Measurements from ENCODE around the gene VPS39. TPM values are rescaled to one million over a fixed set of nuclear protein-coding genes. Genes with fewer than 3 reads are reported as not detected.

VPS39 gene
- polyA plus RNA-seq, 4 donors, result 56.6 to 65.9 (median 65.1) TPM

DNA sequence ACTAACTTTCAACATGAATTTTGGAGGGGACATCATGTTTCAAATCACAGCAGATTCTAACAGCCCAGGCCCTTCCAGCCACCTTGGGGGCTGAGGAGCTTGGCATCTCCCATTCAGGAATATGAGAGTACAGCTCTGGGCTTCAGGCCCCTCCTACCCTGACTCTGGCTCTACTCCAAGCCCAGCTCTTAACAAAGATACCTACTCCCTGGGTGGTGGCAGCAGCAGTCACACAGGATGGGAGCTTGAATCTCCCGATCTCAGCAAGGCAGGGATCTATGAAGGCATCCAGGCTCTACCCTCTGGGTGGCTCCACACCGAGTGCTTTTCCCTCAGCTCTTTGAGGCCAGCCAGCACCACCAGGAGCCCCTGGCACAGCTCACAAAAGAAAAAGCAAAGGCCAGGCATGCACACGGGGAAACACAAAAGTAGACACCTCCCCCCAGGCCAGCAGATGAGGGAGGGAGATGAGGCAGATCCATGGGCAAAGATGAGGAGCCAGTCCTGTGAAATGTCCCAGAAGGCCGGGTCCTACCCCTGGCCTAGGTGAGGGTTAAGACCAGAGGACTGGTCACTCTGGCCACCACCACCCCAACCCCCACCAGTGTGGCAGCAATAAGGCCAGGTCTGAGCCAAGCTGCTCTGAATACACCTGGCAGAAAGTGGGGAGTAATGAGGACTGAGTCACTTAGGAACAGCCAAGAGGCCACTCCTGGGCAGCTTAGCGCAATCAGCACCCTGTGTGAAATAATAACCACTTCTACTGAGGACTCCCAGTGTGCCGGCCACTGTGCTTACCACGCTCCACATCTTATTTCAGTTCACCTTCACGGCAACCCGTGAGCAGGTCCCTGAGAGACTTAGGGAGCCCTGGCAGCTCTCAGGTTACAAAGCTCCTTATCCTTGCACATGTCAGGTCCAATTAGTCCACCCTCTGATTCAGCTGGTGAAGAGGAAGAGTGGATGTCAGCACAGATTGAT lies 76.0 kb downstream of the VPS39 start:
- no peak for DNase-seq (ENCODE audit: low read depth in 4 of 4, low spot score in 3 of 4)

DNA sequence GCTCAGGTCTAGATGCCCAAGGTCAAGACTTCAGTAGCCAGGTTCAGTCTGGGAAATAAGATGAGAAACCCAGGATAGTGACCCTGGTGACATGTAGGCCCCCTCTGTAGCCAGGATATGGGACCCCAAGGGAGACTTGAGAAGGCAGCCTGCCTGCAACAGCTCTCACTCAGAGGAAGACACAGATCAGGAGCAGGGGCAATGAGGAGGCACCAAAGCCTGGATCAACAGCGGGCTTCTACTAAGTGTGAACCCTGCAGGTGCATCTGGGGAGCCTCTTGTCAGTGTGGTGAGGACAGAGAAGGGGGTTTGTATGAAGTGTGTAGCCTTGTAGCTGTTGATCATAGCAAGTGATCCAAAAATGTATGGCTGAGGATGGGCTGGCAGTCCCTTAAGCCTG lies 77.1 kb downstream of the VPS39 start:
- no peak for DNase-seq (ENCODE audit: low read depth in 4 of 4, low spot score in 3 of 4)

DNA sequence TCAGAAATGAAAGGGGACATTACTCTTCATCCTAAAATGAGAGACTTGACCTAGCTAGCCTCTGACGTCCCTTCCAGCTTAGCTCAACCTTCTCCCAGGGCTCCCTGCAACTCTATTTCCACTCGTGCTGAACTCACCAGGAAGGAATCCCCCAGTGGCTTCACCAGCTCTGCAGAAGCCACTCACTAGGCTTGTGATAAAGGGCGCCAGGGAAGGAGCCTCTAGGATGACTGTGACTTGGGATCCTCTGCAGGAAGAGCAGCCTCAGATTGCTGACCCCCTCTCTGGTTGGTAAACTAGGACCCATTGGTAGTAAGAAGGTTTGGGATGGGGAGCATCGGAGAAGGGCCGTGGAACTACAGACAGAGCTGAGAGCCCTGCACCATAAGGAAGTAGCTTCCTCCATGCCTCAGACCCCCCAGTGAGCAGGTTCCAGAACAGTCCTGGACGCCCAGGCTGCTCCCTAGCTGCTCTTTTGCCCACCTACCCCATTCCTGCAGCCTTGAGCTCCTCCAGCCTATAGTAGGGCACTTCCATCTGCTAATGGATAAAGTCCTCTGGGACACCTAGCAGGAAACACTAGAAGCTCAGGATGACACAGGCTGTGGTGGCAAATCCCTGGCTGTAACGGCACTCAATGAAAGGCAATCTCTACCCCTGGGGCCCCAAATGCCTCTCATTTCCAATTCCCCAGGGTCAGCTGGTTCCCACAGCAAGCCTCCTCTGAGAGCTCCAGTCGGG lies 77.7 kb downstream of the VPS39 start:
- no peak for DNase-seq (ENCODE audit: low read depth in 4 of 4, low spot score in 3 of 4)

DNA sequence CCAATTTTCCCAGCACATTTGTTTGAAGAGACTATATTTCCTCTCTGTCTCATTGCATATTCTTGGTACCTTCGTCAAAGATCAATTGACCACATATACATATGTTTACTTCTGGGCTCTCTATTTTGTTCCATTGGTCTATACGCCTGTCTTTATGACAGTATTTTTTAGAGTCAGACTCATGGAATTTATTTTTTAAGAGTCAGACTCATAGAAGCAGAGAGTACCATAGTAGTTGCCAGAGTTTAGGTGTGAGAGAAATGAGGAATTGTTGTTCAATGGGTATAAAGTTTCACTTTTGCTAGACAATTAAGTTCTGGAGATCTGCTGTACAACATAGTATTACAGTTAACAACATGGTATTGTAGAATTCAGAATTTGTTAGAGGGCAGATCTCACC lies 78.7 kb downstream of the VPS39 start:
- no peak for DNase-seq (ENCODE audit: low read depth in 4 of 4, low spot score in 3 of 4)

DNA sequence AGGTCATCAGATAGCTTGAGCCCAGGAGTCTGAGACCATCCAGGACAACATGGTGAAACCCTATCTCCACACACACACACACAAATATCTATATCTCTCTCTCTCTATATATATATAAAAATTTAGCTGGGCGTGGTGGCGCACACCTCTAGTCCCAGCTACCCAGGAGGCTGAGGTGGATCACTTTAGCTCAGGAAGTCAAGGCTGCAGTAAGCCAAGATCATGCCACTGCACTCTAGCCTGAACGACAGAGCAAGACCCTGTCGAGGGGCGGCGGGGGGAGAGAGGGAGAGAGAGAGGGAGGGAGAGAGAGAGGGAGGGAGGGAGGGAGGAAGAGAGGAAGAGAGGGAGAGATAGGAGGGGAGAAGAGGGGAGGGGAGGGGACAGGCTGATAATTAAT lies 79.6 kb downstream of the VPS39 start:
- DNase-seq (ENCODE audit: low read depth in 4 of 4, low spot score in 3 of 4), result no peak

DNA sequence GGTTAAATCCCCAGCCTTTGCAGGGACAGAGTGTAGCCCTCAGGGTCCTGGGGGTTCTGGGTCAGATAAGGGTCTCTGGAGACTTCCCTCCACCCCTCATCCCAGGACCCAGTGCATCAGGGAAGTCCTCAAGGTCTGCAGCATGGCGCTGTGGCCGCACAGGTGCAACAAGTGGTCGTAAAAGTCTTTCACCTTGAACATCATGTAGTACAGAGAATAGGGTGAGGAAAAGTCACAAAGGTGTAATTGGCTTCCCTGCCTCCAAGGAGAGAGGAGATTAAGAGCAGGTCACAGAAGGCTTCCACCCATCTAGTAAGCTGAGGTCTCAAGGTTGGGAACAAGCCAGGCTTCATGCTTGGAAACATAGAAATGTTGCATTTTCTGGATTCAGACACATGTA lies 84.6 kb downstream of the VPS39 start:
- no peak for DNase-seq (ENCODE audit: low read depth in 4 of 4, low spot score in 3 of 4)

DNA sequence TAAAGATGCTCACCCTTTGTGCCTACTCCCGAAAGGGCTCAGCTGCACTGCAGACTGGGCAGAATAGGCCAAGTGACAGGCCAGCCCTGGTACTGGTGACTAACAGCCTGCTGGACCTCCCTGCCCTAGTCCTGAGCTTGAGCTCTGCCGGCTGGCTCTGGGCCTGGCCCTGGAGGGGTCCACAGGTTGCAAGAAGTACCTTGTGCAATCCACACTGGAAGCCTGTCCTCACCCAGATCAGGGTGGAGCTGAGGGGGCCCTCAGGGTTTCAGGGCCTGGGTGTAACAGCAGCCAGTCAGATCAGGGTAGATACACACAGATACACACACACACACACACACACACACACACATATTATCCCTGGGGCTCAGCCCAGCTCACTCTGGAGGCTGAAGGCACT lies 86.4 kb downstream of the VPS39 start:
- DNase-seq (ENCODE audit: low read depth in 4 of 4, low spot score in 3 of 4), result no peak

DNA sequence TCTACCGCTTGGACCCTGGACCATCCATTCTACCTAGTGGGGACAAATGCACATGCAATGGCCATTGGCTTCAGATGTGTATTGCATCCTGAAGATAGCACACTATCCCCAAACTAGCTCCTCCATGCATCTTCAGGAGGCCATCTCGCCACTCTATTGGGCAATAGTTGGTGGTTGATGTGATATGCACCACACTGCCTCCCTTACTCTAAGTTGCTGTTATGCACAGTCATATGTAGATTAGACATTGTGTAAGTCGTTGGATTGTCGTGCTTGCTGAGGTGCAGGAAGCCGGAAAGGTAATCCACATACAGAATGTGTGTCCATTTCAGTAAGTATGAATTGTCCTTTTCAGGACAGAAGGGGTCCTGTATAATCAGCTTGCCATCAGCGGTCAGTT lies 87.1 kb downstream of the VPS39 start:
- DNase-seq (ENCODE audit: low read depth in 4 of 4, low spot score in 3 of 4), result no peak

DNA sequence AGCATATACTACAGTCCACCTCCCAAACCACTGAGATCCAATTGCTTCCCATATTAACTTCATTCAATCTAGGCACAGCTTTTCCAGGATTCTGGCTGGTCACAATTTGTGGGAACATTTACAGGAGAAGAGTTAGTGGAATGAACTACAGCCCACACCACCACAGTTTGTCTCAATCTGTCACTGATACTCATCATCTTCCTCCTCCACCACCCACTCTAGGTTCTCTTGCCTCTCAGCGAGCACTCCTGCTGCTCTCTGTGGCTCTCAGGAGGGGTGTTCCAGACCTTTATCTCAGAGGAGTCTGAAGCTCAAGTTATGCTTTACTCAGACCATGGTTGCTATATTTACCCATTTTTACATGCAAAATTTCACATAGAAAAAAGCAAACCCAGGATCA lies 87.8 kb downstream of the VPS39 start:
- DNase-seq (ENCODE audit: low read depth in 4 of 4, low spot score in 3 of 4), result no peak

DNA sequence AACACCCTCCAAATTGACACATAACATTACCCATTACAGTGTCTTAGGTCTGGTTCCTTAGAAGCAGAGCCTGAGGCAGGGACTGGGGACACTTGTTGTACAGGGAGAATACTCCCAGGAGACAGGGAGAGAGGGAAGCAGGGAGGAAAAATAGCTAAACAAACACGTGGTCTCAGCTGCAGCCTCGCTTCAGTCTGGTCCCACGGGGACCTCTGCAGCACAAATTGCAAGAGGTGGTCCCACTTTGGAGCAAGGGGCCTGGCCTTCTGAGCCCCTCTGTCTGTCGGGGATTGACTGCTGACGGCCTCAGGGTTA lies 88.7 kb downstream of the VPS39 start:
- DNase-seq (ENCODE audit: low read depth in 4 of 4, low spot score in 3 of 4), result no peak

DNA sequence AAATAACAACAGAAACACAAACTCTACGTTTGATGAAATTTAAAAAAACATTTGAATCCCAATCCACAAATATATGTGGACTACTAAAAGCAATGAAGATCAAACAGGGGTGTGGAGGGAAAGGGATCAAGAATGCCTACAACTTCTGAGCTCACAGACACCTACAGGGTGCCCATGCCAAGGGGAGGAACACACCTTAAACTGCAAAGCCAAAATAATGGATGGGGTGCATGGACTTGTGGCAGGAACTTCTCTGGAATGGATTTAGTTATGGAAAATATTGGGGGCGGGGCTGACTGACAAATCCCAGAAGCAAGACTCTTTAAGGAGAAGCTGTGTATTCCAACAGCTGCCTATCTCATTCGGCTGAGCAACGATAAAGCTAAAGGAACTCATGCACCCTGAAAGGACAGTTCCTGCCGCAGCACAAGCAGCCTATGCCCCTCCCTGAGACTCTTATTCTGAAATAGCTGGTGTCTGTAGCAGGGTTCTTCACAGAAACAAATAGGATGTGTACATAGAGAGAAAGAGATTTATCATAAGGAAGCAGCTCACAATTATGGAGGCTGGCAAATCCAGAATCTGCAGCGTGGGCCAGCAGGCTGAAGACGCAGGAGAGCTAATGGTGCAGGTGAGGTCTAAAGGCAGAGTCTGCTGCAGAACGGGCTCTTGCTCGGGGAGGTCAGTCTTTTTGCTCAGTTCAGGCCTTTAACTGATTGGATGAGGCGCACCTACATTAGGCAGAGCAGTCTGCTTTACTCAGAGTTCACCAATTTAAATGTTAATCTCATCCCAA lies 89.3 kb downstream of the VPS39 start:
- no peak for DNase-seq (ENCODE audit: low read depth in 4 of 4, low spot score in 3 of 4)

DNA sequence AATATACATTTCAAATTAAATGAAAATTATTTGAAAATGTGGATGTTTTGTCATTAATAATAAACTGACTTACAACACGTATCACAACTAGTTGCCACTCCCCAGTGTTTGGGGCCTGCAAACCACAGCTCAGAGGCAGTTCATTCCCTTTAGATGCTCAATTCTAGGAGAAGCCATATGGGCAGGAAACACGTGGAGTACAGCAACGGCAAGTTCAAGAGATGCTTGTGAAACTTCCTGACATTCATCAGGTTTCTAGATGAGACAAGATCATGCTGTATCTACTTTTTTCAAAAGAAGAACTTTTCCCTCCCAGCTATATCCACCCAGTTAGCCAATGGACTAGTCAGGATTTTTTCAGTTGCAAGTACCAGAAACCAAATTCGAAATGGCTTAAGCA lies 96.2 kb downstream of the VPS39 start:
- no peak for DNase-seq (ENCODE audit: low read depth in 4 of 4, low spot score in 3 of 4)

DNA sequence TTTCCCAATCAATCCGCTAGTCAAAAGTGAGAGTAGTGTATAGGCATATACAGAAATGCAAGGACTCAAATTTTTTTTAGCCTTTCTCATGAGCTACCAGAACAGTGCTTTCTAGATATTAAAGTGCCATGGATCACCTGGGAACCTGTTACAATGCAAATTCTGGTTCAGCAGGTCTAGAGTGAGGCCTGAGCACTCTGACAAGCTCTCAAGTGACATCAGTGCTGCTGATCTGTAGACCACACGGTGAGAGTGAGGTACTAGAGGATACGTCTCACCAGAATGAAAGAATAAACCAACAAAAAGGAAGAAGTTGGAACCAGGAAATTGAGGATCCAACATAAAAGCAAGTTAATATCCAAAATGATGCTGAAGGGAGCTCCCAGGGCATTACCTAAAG lies 97.7 kb downstream of the VPS39 start:
- DNase-seq (ENCODE audit: low read depth in 4 of 4, low spot score in 3 of 4), result no peak

DNA sequence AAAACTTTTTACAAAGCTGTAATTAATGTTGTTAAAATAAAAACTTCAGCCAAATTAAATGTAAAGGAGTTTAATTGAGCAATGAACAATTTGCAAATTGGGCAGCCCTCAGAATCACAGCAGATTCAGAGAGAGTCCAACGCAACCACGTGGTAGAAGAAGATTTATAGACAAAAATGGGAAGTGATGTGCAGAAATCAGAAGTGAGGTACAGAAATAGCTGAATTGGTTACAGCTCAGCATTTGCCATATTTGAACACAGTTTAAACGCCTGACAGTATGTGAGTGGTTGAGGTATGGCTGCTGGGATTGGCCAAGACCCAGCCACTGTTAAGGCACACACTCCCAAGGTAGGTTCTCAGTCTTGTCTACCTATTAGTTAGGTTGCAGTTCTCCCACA lies 99.3 kb downstream of the VPS39 start:
- DNase-seq (ENCODE audit: low read depth in 4 of 4, low spot score in 3 of 4), result no peak

Other genes with a start within 250 kb of the VPS39 start
- gene EHD4, start 235.7 kb downstream of the VPS39 start, polyA plus RNA-seq (ENCODE audit: insufficient read length in 4 of 4), result 10 to 100 TPM; 15.3 to 21.2 (median 17.4) TPM
- under 1 TPM in 2 of 4 donors, not detected in 2; 0.03 to 0.04 TPM for gene PLA2G4E, start 187.3 kb downstream of the VPS39 start, polyA plus RNA-seq (ENCODE audit: insufficient read length in 4 of 4)
- under 1 TPM in 2 of 4 donors, not detected in 2; 0.07 to 0.09 TPM for gene PLA2G4D, start 113.7 kb downstream of the VPS39 start, polyA plus RNA-seq (ENCODE audit: insufficient read length in 4 of 4)
- 10 to 100 TPM; 24.3 to 30.0 (median 27.0) TPM for gene PLA2G4F, start 51.7 kb downstream of the VPS39 start, polyA plus RNA-seq (ENCODE audit: insufficient read length in 4 of 4)
- 10 to 100 TPM; 23.6 to 33.9 (median 27.3) TPM for gene GANC, start 64.9 kb upstream of the VPS39 start, polyA plus RNA-seq (ENCODE audit: insufficient read length in 4 of 4)
- 10 to 100 TPM; 51.4 to 63.4 (median 61.5) TPM for gene TMEM87A, start 65.1 kb upstream of the VPS39 start, polyA plus RNA-seq (ENCODE audit: insufficient read length in 4 of 4)
- 10 to 100 TPM; 20.3 to 29.1 (median 21.8) TPM for gene CAPN3, start 151.2 kb upstream of the VPS39 start, polyA plus RNA-seq (ENCODE audit: insufficient read length in 4 of 4)